ENCODE measurements around the gene TSPYL4. TPM values are rescaled to one million over a fixed set of nuclear protein-coding genes. Genes with fewer than 3 reads are reported as not detected.

Gene TSPYL4
- total RNA-seq, 1 donor from 2014 or later = 32.2 TPM

DNA sequence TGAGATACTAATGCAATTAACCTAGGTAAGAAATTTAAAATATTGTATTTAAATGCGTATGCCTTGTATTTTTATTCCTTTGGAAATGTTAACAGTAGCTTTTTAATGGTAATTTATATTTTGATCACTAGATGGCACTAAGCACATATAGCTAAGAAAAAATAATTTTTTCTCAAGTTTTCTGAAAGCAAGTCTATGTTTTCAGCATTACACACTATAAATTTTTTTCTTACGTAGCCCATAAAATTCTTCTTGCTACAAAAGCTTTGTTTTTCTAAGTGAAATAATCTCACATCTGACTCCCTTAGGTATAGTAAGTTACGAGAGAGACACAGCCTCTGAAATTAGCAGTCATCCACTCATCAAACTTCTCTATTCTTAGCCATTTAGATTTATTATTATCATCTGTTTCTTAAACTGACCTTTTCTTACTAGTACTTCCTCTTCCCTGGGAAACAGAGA lies 35.7 kb downstream of the TSPYL4 start:
- no peaks in the 10 kb centered on the region for H4K20me1 ChIP-seq (ENCODE audit: low read depth)
- no peak overlapping the region for H3K27ac ChIP-seq
- no peak overlapping the region for H3K4me3 ChIP-seq
- H3K4me1 ChIP-seq = no peaks in the 10 kb centered on the region
- TF ChIP-seq EZH2 (IDR thresholded peaks at IDR 0.05) = no peak
- TF ChIP-seq, protein P1, sequence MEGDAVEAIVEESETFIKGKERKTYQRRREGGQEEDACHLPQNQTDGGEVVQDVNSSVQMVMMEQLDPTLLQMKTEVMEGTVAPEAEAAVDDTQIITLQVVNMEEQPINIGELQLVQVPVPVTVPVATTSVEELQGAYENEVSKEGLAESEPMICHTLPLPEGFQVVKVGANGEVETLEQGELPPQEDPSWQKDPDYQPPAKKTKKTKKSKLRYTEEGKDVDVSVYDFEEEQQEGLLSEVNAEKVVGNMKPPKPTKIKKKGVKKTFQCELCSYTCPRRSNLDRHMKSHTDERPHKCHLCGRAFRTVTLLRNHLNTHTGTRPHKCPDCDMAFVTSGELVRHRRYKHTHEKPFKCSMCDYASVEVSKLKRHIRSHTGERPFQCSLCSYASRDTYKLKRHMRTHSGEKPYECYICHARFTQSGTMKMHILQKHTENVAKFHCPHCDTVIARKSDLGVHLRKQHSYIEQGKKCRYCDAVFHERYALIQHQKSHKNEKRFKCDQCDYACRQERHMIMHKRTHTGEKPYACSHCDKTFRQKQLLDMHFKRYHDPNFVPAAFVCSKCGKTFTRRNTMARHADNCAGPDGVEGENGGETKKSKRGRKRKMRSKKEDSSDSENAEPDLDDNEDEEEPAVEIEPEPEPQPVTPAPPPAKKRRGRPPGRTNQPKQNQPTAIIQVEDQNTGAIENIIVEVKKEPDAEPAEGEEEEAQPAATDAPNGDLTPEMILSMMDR (IDR thresholded peaks at IDR 0.05) = peak; percentile 65
- Mint-ChIP-seq H3K9me3 (no peaks in the 10 kb centered on the region), H3K36me3 (no peaks in the 10 kb centered on the region), H3K4me1 (peaks cover 1% of the 10 kb centered on the region), H3K4me3 (no peak overlapping the region), H3K27ac (no peak overlapping the region), H3K27me3 (ENCODE audit: insufficient read depth, low read depth) (peaks cover 2% of the 10 kb centered on the region)
- no peaks in the 10 kb centered on the region for H3K27me3 ChIP-seq
- H3K79me2 ChIP-seq (ENCODE audit: low read depth) = no peaks in the 10 kb centered on the region
- no peak overlapping the region for H3K9ac ChIP-seq
- DNase-seq (ENCODE audit: low spot score) = no peak
- peaks cover 11% of the 10 kb centered on the region for H3F3A ChIP-seq (ENCODE audit: low read depth)
- no peaks in the 10 kb centered on the region for H3K36me3 ChIP-seq
- H3K4me2 ChIP-seq = no peak overlapping the region
- H3K9me3 ChIP-seq (ENCODE audit: low read depth) = no peaks in the 10 kb centered on the region
- no peak overlapping the region for H2AFZ ChIP-seq (replicated peaks)

DNA sequence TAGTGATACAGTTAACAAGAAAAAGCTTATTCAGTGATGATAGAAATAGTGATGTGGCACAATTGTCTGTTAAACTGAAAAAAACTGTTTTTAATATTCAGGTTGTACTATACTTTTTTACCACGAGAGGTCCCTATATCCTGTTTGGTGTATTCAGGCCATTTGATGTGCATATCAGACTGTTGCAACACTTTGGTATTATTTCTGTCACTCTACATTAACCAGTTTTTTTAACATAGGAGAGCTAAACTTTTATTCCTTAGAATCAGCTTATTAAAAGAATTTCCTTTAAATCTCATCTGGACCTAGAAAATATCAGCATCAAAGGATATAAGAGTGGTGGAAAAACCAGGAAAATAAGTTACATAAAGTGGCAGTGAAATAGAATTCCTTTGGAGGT lies 36.8 kb downstream of the TSPYL4 start:
- TF ChIP-seq, protein P1 (IDR thresholded peaks at IDR 0.05) = peak; percentile 66
- TF ChIP-seq EZH2 (IDR thresholded peaks at IDR 0.05) (no peak), EZH2phosphoT487 (IDR thresholded peaks at IDR 0.05) (no peak)
- Histone ChIP-seq H3K27ac (no peak overlapping the region), H3K9ac (no peak overlapping the region), H3K79me2 (ENCODE audit: low read depth) (no peaks in the 10 kb centered on the region), H3K4me1 (no peaks in the 10 kb centered on the region), H2AFZ (replicated peaks) (no peak overlapping the region), H3K4me3 (no peak overlapping the region), H4K20me1 (ENCODE audit: low read depth) (no peaks in the 10 kb centered on the region), H3F3A (ENCODE audit: low read depth) (peaks cover 11% of the 10 kb centered on the region), H3K9me3 (ENCODE audit: low read depth) (no peaks in the 10 kb centered on the region), H3K36me3 (no peaks in the 10 kb centered on the region), H3K4me2 (no peak overlapping the region), H3K27me3 (no peaks in the 10 kb centered on the region)
- Mint-ChIP-seq H3K4me1 (no peaks in the 10 kb centered on the region), H3K27ac (peak overlapping the region; percentile 31), H3K36me3 (no peaks in the 10 kb centered on the region), H3K9me3 (no peaks in the 10 kb centered on the region), H3K27me3 (ENCODE audit: insufficient read depth, low read depth) (peaks cover 2% of the 10 kb centered on the region), H3K4me3 (no peak overlapping the region)
- peak; percentile 9 for DNase-seq (ENCODE audit: low spot score)

DNA sequence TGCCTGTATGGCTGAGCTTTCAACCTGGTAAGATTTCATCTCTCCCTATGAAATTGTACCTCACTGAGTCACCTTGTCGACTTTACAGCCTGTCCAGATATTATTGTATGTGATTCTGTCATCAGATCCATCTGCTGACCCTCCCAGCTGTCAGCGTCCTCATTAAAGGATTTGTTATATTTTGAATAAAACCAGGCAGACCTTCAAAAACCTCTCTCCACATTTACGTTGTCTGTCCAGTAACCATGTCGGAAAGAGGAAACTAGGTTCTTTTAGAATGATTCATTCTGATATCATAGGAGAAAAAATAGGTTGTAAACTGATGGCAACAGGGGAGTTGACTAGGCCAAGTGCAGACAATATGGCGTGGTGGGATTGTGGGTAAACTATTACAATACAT lies 38.5 kb downstream of the TSPYL4 start:
- Histone ChIP-seq H3K27ac (no peak overlapping the region), H3K4me1 (no peaks in the 10 kb centered on the region), H3K79me2 (ENCODE audit: low read depth) (no peaks in the 10 kb centered on the region), H3F3A (ENCODE audit: low read depth) (peaks cover 11% of the 10 kb centered on the region), H3K9ac (no peak overlapping the region), H3K4me3 (no peak overlapping the region), H2AFZ (replicated peaks) (no peak overlapping the region), H3K4me2 (no peak overlapping the region), H4K20me1 (ENCODE audit: low read depth) (no peaks in the 10 kb centered on the region), H3K9me3 (ENCODE audit: low read depth) (no peaks in the 10 kb centered on the region), H3K27me3 (no peaks in the 10 kb centered on the region), H3K36me3 (no peaks in the 10 kb centered on the region)
- Mint-ChIP-seq H3K4me3 (no peak overlapping the region), H3K27ac (no peak overlapping the region), H3K9me3 (no peaks in the 10 kb centered on the region), H3K27me3 (ENCODE audit: insufficient read depth, low read depth) (peaks cover 2% of the 10 kb centered on the region), H3K4me1 (no peaks in the 10 kb centered on the region), H3K36me3 (no peaks in the 10 kb centered on the region)
- TF ChIP-seq, protein P1 (IDR thresholded peaks at IDR 0.05) = no peak
- no peak for TF ChIP-seq EZH2phosphoT487 (IDR thresholded peaks at IDR 0.05)
- TF ChIP-seq EZH2 (IDR thresholded peaks at IDR 0.05) = no peak
- no peak for DNase-seq (ENCODE audit: low spot score)

Measured in neural progenitor cell (in vitro differentiated cells).